Upper lobe of right lung (tissue), 1 donor: ENCODE measurements around the gene RAX. TPM values are rescaled to one million over a fixed set of nuclear protein-coding genes. Genes with fewer than 3 reads are reported as not detected.

Experiments used
- ATAC-seq: fragments of 200-7000 bp; cut with Tn5 transposase; one replicate; pipeline ENCODE4 v1.9.1; 2020; ENCODE audit warnings: mild to moderate bottlenecking, moderate library complexity
- DNase-seq: peaks from one replicate; pipeline ENCODE4 v3.0.0-alpha.2; 2020
- H3K27ac ChIP-seq: fragments of 200-600 bp; one replicate; pipeline ENCODE4 v1.8.0; 2022
- H3K27me3 ChIP-seq: fragments of 200-600 bp; one replicate; pipeline ENCODE4 v1.8.0; 2022; ENCODE audit warnings: mild to moderate bottlenecking
- H3K36me3 ChIP-seq: fragments of 200-600 bp; one replicate; pipeline ENCODE4 v1.8.0; 2022
- H3K4me1 ChIP-seq: fragments of 200-600 bp; one replicate; pipeline ENCODE4 v1.8.0; 2022
- H3K4me3 ChIP-seq: fragments of 200-600 bp; one replicate; pipeline ENCODE4 v1.8.0; 2022; ENCODE audit warnings: mild to moderate bottlenecking
- H3K9me3 ChIP-seq: fragments of 200-600 bp; one replicate; pipeline ENCODE4 v1.8.0; 2022
- CTCF ChIP-seq: fragments of 200-600 bp; IDR thresholded peaks from one replicate; pipeline ENCODE4 v1.8.0; 2022; ENCODE audit warnings: antibody characterized with exemption
- intact Hi-C: fragments of 100-400 bp; cut with DNase I; formaldehyde crosslinking; loops from one replicate; pipeline ENCODE4 v1.11.0; 2022
- long read RNA-seq: library from polyadenylated mRNA; unstranded; transcript quantifications from one replicate; pipeline ENCODE4 v2.0.0, GENCODE V29; 2021
- total RNA-seq: library from RNA; stranded (reverse); fragmentation: NEBNext Ultra II Directional; extraction: Animal tissue kit (Norgen Biotek cat#: 25700); gene quantifications from one replicate; pipeline ENCODE4 v1.2.1, GENCODE V29; 2021
- donor health status: DM: no; HTN: yes; CAD: no; lungs with severe emphysema.

The RAX gene
- total RNA-seq, result not detected
- long read RNA-seq, result 0 reads

DNA sequence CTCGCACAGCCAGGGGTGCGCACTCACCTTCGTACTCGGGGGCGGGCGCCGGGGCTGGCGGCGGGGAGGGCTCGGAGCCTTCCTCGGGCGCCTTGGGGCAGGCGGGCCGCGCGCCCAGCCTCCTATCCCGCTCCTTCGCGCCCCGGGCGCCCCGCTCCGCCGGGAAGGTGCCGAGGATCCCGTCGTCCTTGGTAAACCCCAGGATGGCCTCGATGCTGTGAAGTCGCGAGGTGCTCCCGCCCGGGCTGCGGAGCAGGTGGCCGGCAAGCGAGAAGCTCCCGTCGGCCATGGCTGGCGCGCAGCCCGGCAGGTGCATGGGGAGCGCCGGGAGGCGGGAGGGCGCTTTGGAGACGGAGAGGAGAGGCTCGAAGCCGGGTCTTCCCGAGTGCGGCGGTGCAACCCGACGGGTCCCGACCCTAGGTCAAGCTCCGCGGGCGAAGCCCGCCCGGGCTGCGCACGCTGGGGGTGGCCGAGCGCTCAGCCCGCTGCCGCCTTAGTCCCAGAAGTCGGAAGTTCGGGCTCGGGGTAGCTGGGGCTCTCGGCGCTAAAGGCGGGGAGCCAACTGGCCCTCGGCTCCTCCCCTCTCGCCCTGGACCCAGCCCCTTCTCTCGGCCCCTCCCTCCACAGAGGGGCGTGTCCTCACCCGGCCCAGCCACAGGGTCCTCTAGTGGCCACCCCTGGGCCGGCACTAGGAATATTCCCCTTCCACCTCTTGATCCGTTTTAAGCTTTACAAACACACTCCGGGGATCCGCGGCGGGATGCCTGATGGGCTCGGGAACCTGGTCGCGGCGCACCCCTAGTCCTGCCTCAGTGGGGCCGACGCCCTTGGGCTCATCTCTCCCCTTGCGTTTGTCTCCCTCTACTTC is at the start of gene RAX:
TSS of gene RAX (minus strand) at position 564 of the 868 bp plus-strand sequence. CDS start at position 316, 248 bp downstream.
- H3K9me3 ChIP-seq, result no peaks in the 10 kb centered on the region
- DNase-seq, result no peak
- intact Hi-C loops, result no loop called here
- peaks cover 86% of the 10 kb centered on the region for H3K27me3 ChIP-seq
- peaks cover under 1% of the 10 kb centered on the region for H3K4me1 ChIP-seq
- peak; percentile 42 for ATAC-seq
- H3K27ac ChIP-seq, result no peak within 1 kb of the TSS
- TF ChIP-seq CTCF, result no peak
- H3K4me3 ChIP-seq, result peak within 1 kb of the TSS; percentile 16
- no peaks in the 10 kb centered on the region for H3K36me3 ChIP-seq

- no peak for TF ChIP-seq CTCF
- Histone ChIP-seq H3K27ac (no peak within 1 kb of the TSS), H3K4me3 (no peak within 1 kb of the TSS), H3K27me3 (peaks cover 7% of the 10 kb centered on the region), H3K9me3 (no peaks in the 10 kb centered on the region), H3K4me1 (no peaks in the 10 kb centered on the region), H3K36me3 (no peaks in the 10 kb centered on the region)
- DNase-seq, result no peak
- intact Hi-C loops, result no loop called here
- no peak for ATAC-seq
Measured at GRCh38 chr18:59318460-59319050, 45.3 kb upstream of the RAX start, which contains the start of gene CPLX4. Gene CPLX4, minus strand, starts transcription at chr18:59318649. Its CDS starts 187 bp downstream, at chr18:59318462.

GRCh38 chr18:59311631-59312030 is 38.4 kb upstream of the RAX start:
- no peak for ATAC-seq
- Histone ChIP-seq H3K36me3 (no peaks in the 10 kb centered on the region), H3K9me3 (no peaks in the 10 kb centered on the region), H3K27ac (no peak overlapping the region), H3K4me1 (peaks cover 9% of the 10 kb centered on the region), H3K4me3 (no peak overlapping the region), H3K27me3 (peaks cover 27% of the 10 kb centered on the region)
- TF ChIP-seq CTCF, result no peak
- intact Hi-C loops, result no loop called here
- DNase-seq, result no peak

DNA sequence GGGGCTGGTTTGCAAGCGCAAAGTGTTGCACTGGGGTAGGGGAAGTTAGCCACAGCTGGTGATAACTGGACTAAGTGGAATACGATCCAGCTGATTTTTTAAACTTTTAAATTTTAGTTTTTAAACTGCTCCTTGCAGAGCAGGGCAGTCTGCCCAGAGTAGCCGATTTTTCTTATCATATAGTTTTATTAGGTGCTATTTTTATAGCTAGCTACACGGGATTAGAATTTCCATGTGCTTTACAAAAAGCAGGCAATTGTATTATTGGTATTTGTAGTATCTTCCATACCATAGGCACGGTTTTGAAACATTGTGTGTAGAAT is 35.6 kb upstream of the RAX start:
- peaks cover 9% of the 10 kb centered on the region for H3K4me1 ChIP-seq
- intact Hi-C loops, result loop anchor here (10.0 kb wide), 1 partner anchor 96 kb away; no protein-coding TSS in a partner anchor

More for the DNA sequence above, 35.6 kb upstream of the RAX start:
- no peak overlapping the region for H3K27ac ChIP-seq
- peak overlapping the region; percentile 30 for H3K4me3 ChIP-seq
- no peaks in the 10 kb centered on the region for H3K9me3 ChIP-seq
- ATAC-seq (no peak), DNase-seq (no peak)
- H3K27me3 ChIP-seq, result peaks cover 28% of the 10 kb centered on the region
- no peaks in the 10 kb centered on the region for H3K36me3 ChIP-seq
- no peak for TF ChIP-seq CTCF
